SW 1271 (cell line): ENCODE measurements around the gene HSD11B2.
"Not testable (repeated sequence)": the region's sequence is repeated elsewhere in the genome, so short reads cannot be mapped to it uniquely, and the experiment has no call there.

Source experiments
- DNase-seq, 2 experiments: peaks; one replicate each; lab custom pipeline; 2025; lab: John Stamatoyannopoulos, UW

The HSD11B2 gene

DNA sequence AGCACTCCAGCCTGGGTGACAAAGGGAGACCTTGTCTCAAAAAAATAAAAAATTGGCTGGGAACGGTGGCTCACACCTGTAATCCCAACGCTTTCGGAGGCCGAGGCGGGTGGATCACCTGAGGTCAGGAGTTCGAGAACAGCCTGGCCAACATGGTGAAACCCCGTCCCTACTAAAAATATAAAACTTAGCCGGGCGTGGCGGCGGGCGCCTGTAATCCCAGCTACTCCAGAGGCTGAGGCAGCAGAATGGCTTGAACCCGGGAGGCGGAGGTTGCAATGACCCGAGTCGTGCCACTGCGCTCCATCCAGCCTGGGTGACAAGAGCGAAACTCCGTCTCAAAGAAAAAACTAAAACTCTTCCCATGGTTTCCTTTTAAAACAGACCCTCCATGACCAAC, 15.5 kb upstream of the HSD11B2 start:
- not testable (repeated sequence) for DNase-seq

- DNase-seq: peak; percentile 28 to 53
These were observed 14.8 kb upstream of the HSD11B2 start, which contains the start of gene ZDHHC1 for GRCh38 chr16:67415872-67416793. Gene ZDHHC1 (minus strand): TSS chr16:67416477. CDS start chr16:67407775, 8,702 bp downstream.

GRCh38 chr16:67417333-67418061, 13.4 kb upstream of the HSD11B2 start:
- DNase-seq: no peak

DNA sequence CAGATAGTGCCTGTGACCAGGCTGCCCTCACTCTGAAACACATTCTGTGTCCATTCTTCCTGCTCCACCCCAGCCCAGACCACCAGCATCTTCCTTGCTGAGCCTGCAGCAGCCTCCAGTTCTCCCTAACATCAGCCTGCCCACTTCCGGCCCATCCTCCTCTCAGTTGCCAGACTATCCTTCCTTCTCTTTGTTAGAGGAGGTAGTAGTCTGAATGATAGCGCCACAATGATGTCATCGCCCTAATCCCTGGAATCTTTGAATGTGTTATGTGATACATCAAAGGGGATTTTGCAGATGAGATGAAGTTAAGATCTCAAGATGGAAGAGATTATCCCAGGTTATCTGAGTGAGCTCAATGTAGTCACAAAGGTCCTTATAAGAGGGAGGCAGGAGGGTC, 11.4 kb upstream of the HSD11B2 start:
- no peak for DNase-seq

- no peak for DNase-seq
These were observed 11.0 kb upstream of the HSD11B2 start for GRCh38 chr16:67419931-67420330.

DNA sequence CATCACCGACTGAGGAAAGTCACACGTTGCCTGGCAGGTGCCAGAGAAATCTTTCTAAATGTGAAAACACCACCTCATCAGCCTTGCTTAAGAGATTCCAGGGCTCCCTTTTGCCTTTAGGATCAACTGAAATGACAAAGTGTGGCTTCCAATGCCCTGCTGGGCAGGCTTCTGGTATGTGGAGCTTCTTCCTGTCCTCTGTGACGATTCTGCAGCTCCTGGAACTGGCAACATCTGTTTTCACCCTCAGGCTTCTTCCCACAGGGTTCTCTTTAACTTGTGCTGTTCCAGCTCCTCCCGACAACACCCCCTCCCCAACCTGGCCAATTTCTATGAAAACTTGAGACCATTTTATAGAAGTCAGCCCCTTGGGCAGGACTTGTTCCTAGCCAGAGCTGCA, 9.9 kb upstream of the HSD11B2 start:
- DNase-seq: no peak

GRCh38 chr16:67423015-67423414, 7.9 kb upstream of the HSD11B2 start:
- DNase-seq: no peak

DNA sequence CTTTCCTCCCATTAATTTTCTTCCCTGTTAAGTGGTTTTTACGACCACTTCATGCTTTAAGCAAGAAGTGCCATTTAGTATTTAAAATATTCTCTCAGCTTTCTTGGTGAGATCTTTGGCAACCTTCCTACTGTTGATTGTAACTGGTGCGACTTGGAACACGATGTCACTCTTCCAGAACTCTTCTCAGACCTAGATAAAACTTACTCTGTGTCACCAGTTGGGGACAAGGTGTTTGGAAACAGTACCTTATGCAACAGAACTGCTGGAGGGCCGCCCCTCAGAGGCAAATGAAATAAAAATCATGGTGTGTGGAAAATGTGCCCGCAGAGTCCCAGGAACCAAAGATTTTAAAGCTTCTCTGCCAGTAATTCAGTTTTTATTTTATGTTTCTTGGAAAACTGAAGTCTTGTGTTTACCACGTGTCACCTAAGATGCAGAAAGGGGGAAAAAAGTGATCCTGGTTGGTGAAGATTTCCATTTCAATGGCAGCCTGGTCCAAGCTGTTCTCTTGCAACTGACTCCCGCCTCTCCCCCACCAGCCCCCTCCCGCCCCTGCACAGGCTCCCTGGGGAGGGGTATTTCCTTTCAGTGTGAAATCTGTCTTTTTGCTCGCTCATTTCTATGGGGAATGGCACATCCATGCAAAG, 7.2 kb upstream of the HSD11B2 start:
- no peak for DNase-seq

GRCh38 chr16:67424261-67424615, 6.7 kb upstream of the HSD11B2 start:
- no peak for DNase-seq

GRCh38 chr16:67425061-67425460, 5.9 kb upstream of the HSD11B2 start:
- no peak for DNase-seq

DNA sequence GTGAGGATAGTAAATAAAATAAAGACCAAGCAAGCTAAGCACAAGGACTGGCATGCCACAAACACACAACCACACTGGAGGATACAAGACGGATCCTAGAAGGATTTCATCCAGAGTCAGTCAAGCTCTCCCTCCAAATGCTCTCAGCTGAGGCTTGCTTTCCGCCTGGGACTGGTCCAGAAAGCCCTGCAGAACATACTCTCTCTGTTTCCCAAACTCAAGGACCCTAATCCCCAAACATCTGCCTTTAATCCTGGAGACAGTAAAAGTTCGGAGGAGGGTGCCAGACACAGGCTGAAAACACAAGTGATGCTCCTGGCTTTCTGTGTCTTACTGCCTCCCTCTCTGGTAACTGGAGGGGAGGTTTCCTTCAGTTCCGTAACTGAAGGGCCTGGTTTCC, 5.3 kb upstream of the HSD11B2 start:
- no peak for DNase-seq

DNA sequence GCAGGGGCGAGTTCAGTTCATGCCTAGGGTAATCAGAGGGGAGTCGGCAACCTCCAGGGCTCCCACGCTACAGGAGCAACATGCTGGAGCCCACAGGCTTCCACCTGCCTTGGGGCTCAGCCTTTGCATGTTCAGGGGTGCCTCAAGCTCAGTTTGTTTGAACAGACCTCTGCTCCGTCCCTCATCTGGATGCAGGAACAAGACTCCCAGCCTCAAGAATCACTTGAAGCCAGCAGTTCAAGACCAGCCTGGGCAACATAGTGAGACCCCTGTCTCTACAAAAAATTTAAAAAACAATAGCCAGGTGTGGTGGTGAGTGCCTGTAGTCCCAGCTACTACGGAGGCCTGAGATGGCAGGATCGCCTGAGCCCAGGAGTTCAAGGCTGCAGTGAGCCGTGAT, 4.9 kb upstream of the HSD11B2 start:
- DNase-seq: no peak

GRCh38 chr16:67426950-67427349, 4.0 kb upstream of the HSD11B2 start:
- no peak for DNase-seq

DNA sequence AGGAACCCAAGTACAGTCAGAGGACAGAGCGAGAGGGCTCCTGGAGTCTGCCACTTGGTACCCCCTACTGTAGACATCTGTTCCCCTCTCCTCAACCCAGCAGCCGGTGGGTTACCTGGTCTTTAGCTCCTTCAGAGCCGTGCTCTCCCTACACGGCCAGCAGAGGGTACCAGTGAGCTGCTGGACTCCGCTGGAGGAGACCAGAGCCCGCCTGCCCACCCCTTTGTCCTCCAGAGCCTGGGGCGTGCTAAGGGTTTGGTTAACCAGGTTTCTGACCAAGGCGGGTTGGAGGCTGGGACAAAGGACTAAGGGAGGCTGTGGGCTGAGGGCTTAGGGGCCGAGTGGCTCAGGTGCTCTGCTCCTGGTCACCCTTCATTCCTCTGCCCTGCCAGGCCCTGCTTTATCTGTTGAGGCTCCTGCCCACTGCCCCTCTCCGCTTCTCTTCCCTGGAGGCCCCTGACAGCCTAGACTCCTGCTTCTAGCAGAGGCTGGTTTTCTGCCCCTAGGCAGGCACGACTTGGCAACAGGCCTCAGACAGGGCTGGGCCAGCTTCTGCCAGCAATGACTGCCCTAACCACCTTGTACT, 2.7 kb upstream of the HSD11B2 start:
- peak in 1 of 2 experiments; percentile 45 for DNase-seq

GRCh38 chr16:67429053-67429798, 1.7 kb upstream of the HSD11B2 start:
- no peak for DNase-seq

DNA sequence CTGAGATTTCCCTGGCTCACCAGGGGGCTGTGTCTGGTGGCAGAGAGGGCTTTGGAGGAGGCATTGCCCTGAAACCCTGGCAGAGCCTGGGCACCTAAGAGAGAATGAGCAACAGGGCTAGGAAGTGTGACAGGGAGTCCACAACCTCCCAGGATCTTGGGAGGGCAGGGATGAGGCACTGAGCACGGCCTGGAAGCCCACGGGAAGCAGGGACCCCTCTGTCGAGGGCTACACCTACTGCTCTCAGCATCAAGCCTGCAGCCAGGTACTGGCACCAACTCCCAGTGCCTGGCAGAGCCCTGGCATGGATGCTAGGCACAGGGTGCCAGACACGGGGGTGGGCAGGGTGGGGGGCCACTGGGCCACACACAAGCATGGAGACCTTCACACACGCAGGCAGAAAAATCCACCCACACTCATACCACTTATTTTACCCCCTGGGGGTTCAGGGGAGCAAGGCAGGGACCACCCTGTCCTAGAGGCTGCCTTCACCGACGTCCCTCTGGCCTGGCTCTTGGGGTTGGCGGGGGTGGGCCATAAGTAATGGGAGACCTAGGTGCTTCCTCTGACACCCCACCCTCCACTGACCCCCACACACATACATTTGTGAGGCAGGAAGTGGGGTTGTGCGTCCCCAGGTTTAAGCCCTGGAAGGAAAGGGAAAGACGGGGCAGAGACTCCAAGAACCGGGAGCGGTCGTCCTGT, 970 bp upstream of the HSD11B2 start:
- no peak for DNase-seq

GRCh38 chr16:67430504-67430976, 381 bp upstream of the HSD11B2 start:
- no peak for DNase-seq

DNA sequence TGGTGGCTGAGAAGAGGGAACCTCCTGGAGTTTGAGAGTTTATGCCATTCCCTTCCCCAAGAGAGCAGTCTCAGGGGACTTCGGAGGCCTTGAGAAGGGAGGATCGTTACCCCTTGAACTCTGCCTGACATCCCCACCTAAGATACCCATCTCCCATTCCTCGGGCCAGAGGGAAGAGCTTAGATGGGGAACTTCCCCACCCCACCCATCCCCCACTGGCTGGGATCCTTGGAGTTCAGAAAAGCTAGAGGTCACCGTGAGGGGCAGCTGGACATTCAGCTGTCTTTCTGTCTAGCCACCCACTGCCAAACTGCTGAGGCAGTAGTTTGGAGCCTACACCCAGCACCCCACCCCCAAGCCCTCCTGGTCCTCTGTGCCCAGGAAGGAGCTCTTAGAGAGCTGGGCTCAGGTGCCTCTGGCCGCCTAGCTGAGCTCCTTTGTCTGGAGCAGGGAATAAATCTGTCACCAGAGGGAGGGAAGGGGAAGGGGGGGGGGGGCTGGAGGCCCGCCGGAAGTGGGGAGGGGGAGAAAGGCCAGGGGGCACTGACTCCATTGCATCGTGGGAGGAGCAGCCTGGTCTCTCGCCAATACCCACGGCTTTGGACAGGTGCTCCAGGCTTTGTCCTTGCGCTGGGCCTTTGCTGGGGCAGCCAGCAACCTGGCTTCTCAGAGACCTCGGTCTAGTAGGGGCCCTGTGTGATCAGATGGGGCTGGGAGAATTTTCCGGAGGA, 1.0 kb downstream of the HSD11B2 start:
- no peak for DNase-seq

DNA sequence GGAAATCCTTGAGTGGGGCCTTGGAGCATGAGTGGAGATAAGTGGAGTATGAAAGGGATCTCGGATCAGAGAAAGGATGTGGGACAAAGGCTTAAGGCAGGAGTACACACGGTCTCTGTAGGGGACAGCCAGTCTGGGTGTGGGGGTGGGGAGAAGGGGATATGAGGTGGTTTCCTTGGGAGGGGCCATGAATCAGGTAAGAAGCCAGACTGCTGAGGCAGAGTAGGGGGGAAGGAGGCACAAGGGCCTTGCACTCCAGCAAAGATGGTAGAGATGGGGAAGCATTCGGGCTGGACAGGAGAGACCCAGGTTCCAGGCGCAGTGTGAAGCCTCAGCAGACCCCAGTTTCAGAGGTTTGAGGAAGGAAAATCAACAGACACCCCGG, 1.6 kb downstream of the HSD11B2 start:
- no peak for DNase-seq

DNA sequence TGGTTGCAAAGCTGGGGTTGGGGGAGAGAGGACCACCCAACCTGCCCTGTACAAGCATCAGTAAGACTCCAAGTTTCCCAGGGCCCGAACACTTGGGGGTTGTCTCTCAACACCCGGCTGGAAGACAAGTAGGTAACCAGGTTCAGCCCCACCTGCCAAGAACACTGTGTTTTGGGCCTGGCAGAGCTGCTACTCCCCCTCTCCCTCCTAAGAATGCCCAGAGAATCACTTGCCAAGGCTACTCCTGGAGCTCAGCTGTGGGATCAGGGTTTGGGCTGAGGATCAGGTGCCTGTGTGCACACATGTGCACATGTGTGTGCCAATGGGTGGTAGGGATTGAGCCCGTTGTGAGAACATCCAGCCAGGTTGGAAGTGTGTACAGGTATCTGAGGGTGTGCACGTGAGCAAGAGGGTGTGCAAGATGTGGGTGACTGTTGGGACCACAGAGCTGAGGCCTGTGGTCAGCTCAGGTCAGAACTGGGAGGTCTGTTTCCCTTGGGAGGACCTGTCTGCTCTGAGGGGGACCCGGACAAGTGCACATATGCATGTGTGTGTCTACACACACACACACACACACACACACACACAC, 2.3 kb downstream of the HSD11B2 start:
- no peak for DNase-seq
